Fibroblast of lung (primary cell): ENCODE measurements around the gene NT5DC1.

Source experiments
- EZH2 ChIP-seq: IDR thresholded peaks from 2 replicates; pipeline ENCODE4 v1.5.1; 2012; ENCODE audit warnings: low read length, control low read depth, mild to moderate bottlenecking; ENCODE audit errors: missing control alignments
- TF ChIP-seq, protein P1 (sequence below), 2 donors: IDR thresholded peaks in 1 of 2; conservative IDR thresholded peaks in 1 of 2; 1 replicate in 1 of 2; 2 replicates in 1 of 2; pipeline ENCODE4 v1.5.1; 2011 to 2012; ENCODE audit warnings: low read length in 2 of 2, control low read depth in 1 of 2, inconsistent platforms in 1 of 2, low read depth in 1 of 2, mild to moderate bottlenecking in 1 of 2

- TF ChIP-seq, protein P1, sequence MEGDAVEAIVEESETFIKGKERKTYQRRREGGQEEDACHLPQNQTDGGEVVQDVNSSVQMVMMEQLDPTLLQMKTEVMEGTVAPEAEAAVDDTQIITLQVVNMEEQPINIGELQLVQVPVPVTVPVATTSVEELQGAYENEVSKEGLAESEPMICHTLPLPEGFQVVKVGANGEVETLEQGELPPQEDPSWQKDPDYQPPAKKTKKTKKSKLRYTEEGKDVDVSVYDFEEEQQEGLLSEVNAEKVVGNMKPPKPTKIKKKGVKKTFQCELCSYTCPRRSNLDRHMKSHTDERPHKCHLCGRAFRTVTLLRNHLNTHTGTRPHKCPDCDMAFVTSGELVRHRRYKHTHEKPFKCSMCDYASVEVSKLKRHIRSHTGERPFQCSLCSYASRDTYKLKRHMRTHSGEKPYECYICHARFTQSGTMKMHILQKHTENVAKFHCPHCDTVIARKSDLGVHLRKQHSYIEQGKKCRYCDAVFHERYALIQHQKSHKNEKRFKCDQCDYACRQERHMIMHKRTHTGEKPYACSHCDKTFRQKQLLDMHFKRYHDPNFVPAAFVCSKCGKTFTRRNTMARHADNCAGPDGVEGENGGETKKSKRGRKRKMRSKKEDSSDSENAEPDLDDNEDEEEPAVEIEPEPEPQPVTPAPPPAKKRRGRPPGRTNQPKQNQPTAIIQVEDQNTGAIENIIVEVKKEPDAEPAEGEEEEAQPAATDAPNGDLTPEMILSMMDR (conservative IDR thresholded peaks at IDR 0.05 in 1 of 2, IDR thresholded peaks at IDR 0.05 in 1 of 2; ENCODE audit: low read depth in 1 of 2, low read length in 2 of 2): no peak
- TF ChIP-seq EZH2: no peak
Observed at GRCh38 chr6:116278854-116279231, 178.2 kb downstream of the NT5DC1 start.
